WTC11 (cell line): ENCODE measurements around the gene C4BPA. TPM values are rescaled to one million over a fixed set of nuclear protein-coding genes. Genes with fewer than 3 reads are reported as not detected.

ENCODE experiments used
- ATAC-seq: fragments of 200-7000 bp; cut with Tn5 transposase; 2 replicates; pipeline ENCODE4 v1.10.0; 2021; ENCODE audit warnings: mild to moderate bottlenecking, moderate library complexity
- CTCF ChIA-PET: fragments of 300-600 bp; sonication (Branson Sonifier 250); formaldehyde crosslinking; loops from one replicate; lab custom pipeline; 2021; ENCODE audit warnings: antibody characterized with exemption; lab: Charles Lee
- POLR2A ChIA-PET: fragments of 350-600 bp; sonication (Branson Sonifier 250); formaldehyde crosslinking; loops from one replicate; lab custom pipeline; 2021; ENCODE audit warnings: antibody characterized with exemption; lab: Charles Lee
- DNase-seq: peaks from one replicate; pipeline ENCODE4 v3.0.0; 2021; ENCODE audit warnings: low spot score
- H3K27ac Mint-ChIP-seq: 2 replicates; pipeline ENCODE4 v1.8.0; 2021; ENCODE audit warnings: mixed read lengths
- H3K27me3 Mint-ChIP-seq: 2 replicates; pipeline ENCODE4 v1.8.0; 2021; ENCODE audit warnings: low read depth, mild to moderate bottlenecking, moderate library complexity, mixed read lengths
- H3K36me3 Mint-ChIP-seq: 2 replicates; pipeline ENCODE4 v1.8.0; 2021; ENCODE audit warnings: mixed read lengths
- H3K4me1 Mint-ChIP-seq: 2 replicates; pipeline ENCODE4 v1.8.0; 2022; ENCODE audit warnings: mixed read lengths
- H3K4me3 Mint-ChIP-seq: 2 replicates; pipeline ENCODE4 v1.8.0; 2021; ENCODE audit warnings: mild to moderate bottlenecking, moderate library complexity, mixed read lengths
- H3K9me3 Mint-ChIP-seq: 2 replicates; pipeline ENCODE4 v1.8.0; 2021; ENCODE audit warnings: mixed read lengths
- AFF4 ChIP-seq: sonication (generic); formaldehyde crosslinking; IDR thresholded peaks from 2 replicates; pipeline ENCODE4 v1.8.1; 2023; ENCODE audit warnings: mild to moderate bottlenecking, missing genetic modification reagents, borderline replicate concordance
- E2F4 ChIP-seq: sonication (generic); formaldehyde crosslinking; IDR thresholded peaks from 2 replicates; pipeline ENCODE4 v1.8.1; 2022; ENCODE audit warnings: low read depth, mild to moderate bottlenecking, moderate library complexity, missing genetic modification reagents, borderline replicate concordance
- ERG ChIP-seq: fragments of 250-450 bp; sonication (Bioruptor Pico); IDR thresholded peaks from 2 replicates; pipeline ENCODE4 v1.8.0; 2021; ENCODE audit warnings: mild to moderate bottlenecking
- ETV6 ChIP-seq: sonication (generic); formaldehyde crosslinking; IDR thresholded peaks from 2 replicates; pipeline ENCODE4 v1.8.1; 2022; ENCODE audit warnings: mild to moderate bottlenecking, missing genetic modification reagents
- JUN ChIP-seq: sonication (generic); formaldehyde crosslinking; IDR thresholded peaks from 2 replicates; pipeline ENCODE4 v1.8.0; 2023; ENCODE audit warnings: mild to moderate bottlenecking, missing genetic modification reagents
- KAT7 ChIP-seq: sonication (generic); formaldehyde crosslinking; IDR thresholded peaks from 2 replicates; pipeline ENCODE4 v1.8.1; 2023; ENCODE audit warnings: missing genetic modification reagents, mild to moderate bottlenecking, borderline replicate concordance
- NFYB ChIP-seq: sonication (generic); formaldehyde crosslinking; conservative IDR thresholded peaks from 2 replicates; pipeline ENCODE4 v1.8.0; 2022; ENCODE audit warnings: low read depth, missing genetic modification reagents
- NR1H2 ChIP-seq: sonication (generic); formaldehyde crosslinking; IDR thresholded peaks from 2 replicates; pipeline ENCODE4 v1.9.0; 2021; ENCODE audit warnings: mild to moderate bottlenecking, moderate library complexity, missing genetic modification reagents
- NR2C2 ChIP-seq: sonication (generic); formaldehyde crosslinking; IDR thresholded peaks from 2 replicates; pipeline ENCODE4 v1.8.0; 2022; ENCODE audit warnings: mild to moderate bottlenecking, missing genetic modification reagents
- PREB ChIP-seq: sonication (generic); formaldehyde crosslinking; IDR thresholded peaks from 2 replicates; pipeline ENCODE4 v1.8.1; 2022; ENCODE audit warnings: mild to moderate bottlenecking, missing genetic modification reagents, moderate library complexity, borderline replicate concordance
- USF1 ChIP-seq: sonication (generic); formaldehyde crosslinking; IDR thresholded peaks from 2 replicates; pipeline ENCODE4 v1.8.0; 2022; ENCODE audit warnings: mild to moderate bottlenecking, missing genetic modification reagents
- USF2 ChIP-seq: sonication (generic); formaldehyde crosslinking; IDR thresholded peaks from 2 replicates; pipeline ENCODE4 v1.8.1; 2023; ENCODE audit warnings: mild to moderate bottlenecking, missing genetic modification reagents, moderate library complexity
- ZNF121 ChIP-seq: sonication (generic); formaldehyde crosslinking; IDR thresholded peaks from 2 replicates; pipeline ENCODE4 v1.8.0; 2023; ENCODE audit warnings: missing genetic modification reagents
- ZNF232 ChIP-seq: sonication (generic); formaldehyde crosslinking; IDR thresholded peaks from 2 replicates; pipeline ENCODE4 v1.8.0; 2022; ENCODE audit warnings: mild to moderate bottlenecking, missing genetic modification reagents
- total RNA-seq: library from RNA; stranded (reverse); gene quantifications from 3 replicates; pipeline ENCODE4 v1.2.3, GENCODE V29; 2021

The C4BPA gene
- total RNA-seq, 1 experiment from 2014 or later: 0.39 TPM

GRCh38 chr1:207145401-207146058, 41.5 kb downstream of the C4BPA start (continued):
- TF ChIP-seq NR1H2 (CRISPR knock-in tag) (no peak), KAT7 (CRISPR knock-in tag) (no peak)

GRCh38 chr1:207151920-207152319, 47.9 kb downstream of the C4BPA start:
- peaks cover 10% of the 10 kb centered on the region for H3K27me3 Mint-ChIP-seq
- peaks cover 13% of the 10 kb centered on the region; the same call in 1 of the 2 replicates for H3K9me3 Mint-ChIP-seq
- no peaks in the 10 kb centered on the region for H3K4me1 Mint-ChIP-seq

GRCh38 chr1:207152792-207153468, 48.9 kb downstream of the C4BPA start:
- Mint-ChIP-seq H3K36me3 (no peaks in the 10 kb centered on the region), H3K4me1 (no peaks in the 10 kb centered on the region), H3K4me3 (no peak overlapping the region), H3K27me3 (peaks cover 10% of the 10 kb centered on the region), H3K9me3 (peaks cover 13% of the 10 kb centered on the region; the same call in 1 of the 2 replicates), H3K27ac (no peak overlapping the region)
- POLR2A ChIA-PET: no interaction called here
- no peak for DNase-seq
- TF ChIP-seq ZNF121 (CRISPR knock-in tag) (no peak), ERG (no peak), ZNF232 (no peak), NR2C2 (CRISPR knock-in tag) (no peak), E2F4 (CRISPR knock-in tag) (no peak), ETV6 (CRISPR knock-in tag) (no peak), JUN (CRISPR knock-in tag) (no peak), NFYB (CRISPR knock-in tag) (no peak), USF1 (CRISPR knock-in tag) (no peak), AFF4 (no peak)
- ATAC-seq: no peak
- CTCF ChIA-PET: no interaction called here

More at GRCh38 chr1:207151920-207152319, 47.9 kb downstream of the C4BPA start:
- no peak for DNase-seq
- H3K4me3 Mint-ChIP-seq: no peak overlapping the region
- CTCF ChIA-PET: no interaction called here
- no peak for TF ChIP-seq USF2 (CRISPR knock-in tag)
- TF ChIP-seq PREB: no peak
- H3K36me3 Mint-ChIP-seq: no peaks in the 10 kb centered on the region
- no peak for ATAC-seq
- no peak overlapping the region for H3K27ac Mint-ChIP-seq
- POLR2A ChIA-PET: no interaction called here
